ENCODE measurements around the gene CASP2.

CASP2 gene

DNA sequence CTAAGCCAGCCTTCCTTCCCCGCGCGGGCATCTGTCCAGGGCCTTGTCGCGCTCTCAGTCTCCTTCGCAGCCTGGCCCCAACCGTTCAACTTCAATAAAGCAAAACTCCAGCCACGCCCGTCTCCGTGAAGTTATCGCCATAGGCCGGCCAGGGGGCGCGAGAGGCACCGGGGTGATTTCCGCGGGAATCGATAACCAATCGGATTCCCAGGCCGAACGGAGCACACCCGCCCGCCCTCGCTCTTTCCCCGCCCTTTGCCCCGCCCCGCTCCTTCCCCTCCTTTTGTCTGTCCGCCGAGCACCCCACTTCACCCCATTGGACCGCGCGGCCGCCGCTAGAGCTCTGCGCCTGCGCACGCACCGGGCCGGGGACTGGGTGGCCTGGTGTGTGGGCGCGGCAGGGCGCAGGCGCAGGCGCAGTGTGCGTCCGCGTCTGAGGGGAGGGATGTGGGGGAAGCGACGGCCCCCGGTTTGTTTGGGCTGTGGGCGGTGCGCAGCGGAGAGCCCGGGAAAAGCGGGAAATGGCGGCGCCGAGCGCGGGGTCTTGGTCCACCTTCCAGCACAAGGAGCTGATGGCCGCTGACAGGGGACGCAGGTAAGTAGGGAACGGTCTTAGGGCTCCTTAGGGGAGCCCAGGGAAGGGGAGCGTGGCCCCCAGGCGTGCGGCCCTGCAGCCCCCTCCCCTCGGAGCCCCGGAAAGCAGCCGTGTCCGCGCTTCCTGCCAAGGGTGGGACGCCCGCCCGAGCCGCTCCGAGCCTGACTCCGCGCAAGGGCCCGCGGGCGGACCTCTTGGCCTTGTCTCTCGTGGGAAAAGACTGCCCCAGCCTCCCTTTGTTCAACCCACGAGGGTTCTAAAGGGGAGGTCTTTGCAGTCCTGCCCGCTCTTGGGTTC is at the start of gene CASP2:
Gene CASP2, plus strand, starts transcription at position 417 of the 892 bp plus-strand sequence. Its CDS starts 105 bp downstream, at position 522.
- peak; percentile 99 for DNase-seq

DNA sequence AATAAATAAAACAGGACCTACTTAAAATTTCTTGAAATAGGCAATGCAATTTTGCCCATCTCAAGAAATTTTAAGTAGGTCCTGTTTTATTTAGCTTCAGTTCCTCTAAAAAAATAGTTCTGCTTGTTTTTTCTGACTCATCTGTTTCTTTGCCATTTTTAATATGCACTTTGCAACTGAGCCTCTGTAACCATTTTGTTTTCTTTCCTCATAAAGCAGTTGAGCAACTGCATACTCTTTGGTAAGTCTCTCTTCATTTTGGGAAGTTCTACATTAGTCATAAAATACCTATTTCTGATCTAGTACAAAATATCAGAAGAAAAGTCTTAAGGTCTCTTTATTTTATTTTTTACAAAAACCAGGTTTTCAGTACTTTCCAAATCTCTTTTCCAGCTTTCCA is 48.3 kb upstream of the CASP2 start:
- DNase-seq = no peak

DNA sequence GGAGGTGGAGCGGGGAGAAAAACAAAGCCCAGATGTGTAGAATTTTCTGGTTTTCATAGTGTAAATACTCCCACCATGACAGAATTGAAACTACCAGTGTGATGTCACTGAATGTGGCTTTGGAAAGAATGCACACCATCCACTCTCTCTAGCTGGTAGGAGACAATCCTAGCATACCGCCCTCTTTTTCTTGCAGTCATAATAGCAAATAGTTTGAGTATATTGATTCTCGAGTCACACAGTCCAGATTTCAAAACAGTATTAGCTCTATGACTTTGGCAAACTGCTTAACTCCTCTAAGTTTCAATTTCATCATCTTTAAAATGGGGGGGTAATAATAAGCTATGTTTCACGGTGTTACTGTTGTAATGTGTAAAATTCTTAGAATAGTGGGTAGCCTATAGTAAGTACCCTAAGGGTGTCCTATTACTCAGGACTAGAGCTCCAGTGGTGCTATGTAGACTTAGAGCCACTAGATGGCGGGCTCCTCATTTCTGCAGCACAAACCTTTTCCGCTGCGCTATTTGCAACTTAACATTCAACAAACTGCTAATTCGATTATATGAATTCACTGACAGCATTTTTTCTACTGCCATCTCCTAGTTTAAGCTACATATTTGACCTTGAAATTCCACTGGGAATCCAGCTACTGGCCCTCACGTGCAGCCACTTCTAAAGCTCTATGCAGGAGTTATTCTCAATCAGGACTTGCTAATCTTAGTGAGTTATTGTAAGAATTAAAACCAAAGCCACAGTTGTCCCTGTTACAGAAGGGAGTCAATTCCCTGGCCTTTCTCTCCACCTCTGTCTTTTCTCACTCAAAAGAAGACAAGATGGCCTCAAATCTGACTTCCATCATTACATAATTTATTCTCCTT is 47.6 kb upstream of the CASP2 start:
- peak; percentile 80 to 87 for DNase-seq

DNA sequence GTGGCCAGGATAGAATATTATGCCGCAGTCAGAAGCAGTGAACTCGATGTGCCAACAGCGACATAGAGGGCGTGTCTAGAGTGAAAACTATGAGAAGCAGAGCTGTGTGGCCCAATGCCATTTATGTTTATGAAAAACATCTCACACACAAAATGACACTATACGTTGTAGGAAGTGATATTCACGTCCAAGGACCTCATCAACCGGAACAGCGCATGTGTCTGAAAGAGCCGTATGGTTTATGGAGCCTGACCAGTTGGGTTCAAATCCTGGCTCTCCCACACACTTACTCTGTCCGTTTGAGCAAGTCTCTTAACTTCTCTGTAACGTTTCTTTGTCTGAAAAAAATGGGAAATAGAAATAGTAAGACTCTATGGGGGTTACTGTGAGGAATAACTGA is 45.8 kb upstream of the CASP2 start:
- no peak for DNase-seq

GRCh38 chr7:143243111-143243510 is 45.0 kb upstream of the CASP2 start:
- no peak for DNase-seq

GRCh38 chr7:143243614-143244013 is 44.5 kb upstream of the CASP2 start:
- no peak for DNase-seq

GRCh38 chr7:143244321-143244720 is 43.8 kb upstream of the CASP2 start:
- DNase-seq = no peak

DNA sequence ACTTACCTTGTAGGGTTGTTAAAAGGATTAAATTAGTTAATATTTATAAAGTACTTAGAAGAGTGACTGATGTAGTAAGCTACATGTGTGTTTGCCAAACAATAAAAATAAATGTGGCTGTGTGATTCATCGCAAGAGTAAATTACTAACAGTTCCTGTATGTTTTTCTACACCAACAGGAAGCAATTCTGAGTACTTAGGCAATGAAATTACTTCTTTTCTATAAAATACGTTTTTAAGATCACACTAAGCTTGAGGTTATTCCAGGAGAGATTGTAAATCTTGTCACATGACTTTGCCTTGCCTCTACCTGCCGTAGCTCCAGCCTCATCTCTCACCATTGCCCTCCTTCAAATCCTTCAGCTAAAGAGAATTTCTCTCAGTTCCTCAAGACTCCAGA is 43.0 kb upstream of the CASP2 start:
- peak in 1 of 2 donors; percentile 18 for DNase-seq

DNA sequence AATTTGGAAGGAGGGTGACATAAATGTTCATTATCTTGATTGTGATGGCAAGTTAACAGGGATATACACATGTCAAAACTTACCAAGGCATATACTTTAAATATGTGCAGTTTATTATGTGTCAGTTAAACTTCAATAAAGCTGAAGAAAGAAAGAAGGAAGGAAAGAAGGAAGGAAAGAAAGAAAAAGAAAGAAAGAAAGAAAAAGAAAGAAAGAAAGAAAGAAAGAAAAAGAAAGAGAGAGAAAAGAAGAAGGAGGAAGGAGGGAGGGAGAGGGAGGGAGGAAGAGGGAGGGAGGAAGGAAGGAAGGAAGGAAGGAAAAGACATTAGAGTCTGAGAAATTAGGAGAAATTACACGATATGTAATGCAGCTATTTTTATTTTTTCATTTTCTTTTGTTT is 40.8 kb upstream of the CASP2 start:
- DNase-seq = no peak

GRCh38 chr7:143248761-143249354 is 39.3 kb upstream of the CASP2 start:
- DNase-seq = no peak

DNA sequence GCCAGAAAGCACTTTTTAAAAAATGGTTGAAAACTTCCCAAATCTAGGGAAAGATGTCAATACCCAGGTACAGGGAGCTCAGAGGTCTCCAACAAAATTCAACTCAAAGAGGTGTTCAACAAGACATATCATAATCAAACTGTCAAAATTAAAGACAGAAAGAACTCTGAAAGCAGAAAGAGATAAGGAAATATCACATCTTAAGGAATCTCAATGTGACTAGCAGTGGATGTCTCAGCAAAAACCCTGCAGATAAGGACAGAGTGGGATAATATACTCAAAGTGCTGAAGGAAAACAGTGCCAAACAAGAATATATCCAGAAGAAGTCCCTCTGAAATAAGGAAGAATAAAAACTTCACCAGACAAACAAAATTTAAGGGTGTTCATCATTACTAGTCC is 38.0 kb upstream of the CASP2 start:
- DNase-seq = no peak

DNA sequence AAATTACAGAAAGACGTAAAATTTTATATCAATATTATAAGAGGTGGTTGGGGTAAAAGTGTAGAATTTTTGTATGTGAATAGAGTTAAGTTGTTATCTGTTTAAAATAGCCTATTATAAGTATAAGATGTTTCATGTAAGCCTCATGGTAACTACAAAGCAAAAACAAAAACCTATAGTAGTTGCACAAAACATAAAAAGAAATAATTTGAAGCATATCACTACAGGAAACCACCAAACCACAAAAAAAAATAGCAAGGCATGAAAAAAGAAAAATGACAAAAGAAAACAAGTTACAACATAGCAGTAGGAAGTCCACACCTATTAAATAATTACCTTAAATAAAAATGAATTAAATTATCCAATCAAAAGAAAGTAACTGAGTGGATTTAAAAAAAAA is 37.3 kb upstream of the CASP2 start:
- peak in 1 of 2 donors; percentile 62 for DNase-seq

DNA sequence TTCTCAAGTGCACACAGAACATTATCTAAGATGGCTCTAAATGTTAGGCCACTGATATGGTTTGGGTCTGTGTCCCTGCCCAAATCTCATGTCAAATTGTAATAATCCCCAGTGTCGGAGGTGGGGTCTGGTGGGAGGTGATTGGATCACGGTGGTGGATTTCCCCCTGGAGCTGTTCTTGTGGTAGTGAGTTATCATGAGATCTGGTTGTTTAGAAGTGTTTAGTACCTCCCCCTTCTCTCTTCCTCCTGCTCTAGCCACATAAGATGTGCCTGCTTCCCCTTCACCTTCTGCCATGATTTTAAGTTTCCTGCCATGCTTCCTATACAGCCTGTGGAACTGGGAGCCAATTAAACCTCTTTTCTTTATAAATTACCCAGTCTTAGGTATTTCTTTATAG is 36.1 kb upstream of the CASP2 start:
- peak in 1 of 2 donors; percentile 45 for DNase-seq

- DNase-seq = peak in 1 of 2 donors; percentile 16
Observed at GRCh38 chr7:143255564-143255963, 32.6 kb upstream of the CASP2 start.

GRCh38 chr7:143256325-143256724 is 31.8 kb upstream of the CASP2 start:
- no peak for DNase-seq

- peak in 1 of 2 donors; percentile 22 for DNase-seq
Observed at GRCh38 chr7:143256932-143257331, 31.2 kb upstream of the CASP2 start.

DNA sequence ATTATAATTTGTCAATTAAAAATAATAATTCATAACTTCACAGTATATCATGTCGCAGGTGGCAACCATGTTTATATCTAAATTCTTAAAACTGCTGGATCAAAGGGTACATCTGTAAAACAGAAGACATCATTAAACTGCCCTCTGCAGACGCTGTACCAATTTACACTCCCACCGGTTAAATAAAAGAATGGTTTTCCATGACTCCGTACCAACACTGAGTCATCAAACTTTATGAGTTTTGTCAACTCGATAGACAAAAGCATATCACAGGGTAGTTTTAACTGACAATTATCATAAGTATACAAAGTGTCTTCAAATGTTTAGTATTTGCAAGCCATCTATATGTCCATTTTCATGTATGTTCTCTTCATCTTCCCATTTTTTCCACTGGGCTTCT is 30.6 kb upstream of the CASP2 start:
- no peak for DNase-seq

- DNase-seq = peak; percentile 43 to 64
Observed at GRCh38 chr7:143258831-143259230, 29.3 kb upstream of the CASP2 start.

DNA sequence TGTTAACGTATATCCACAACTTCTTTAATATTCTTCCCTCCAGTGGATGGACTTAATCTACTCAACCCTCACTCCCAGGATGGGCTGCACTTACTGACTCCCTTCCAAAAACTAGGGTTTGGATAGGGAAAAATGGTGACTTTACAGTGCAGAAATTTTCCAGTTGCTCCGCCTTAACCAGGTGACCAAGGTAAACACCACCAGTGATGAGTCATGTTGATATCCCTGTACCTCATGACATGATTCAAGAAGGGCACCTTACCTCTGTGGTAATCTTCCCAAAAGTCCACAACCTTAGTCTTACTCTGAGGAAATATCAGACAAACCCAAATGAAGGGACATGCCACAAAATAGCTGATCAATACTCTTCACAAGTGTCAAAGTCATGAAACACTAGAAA is 28.4 kb upstream of the CASP2 start:
- DNase-seq = no peak

DNA sequence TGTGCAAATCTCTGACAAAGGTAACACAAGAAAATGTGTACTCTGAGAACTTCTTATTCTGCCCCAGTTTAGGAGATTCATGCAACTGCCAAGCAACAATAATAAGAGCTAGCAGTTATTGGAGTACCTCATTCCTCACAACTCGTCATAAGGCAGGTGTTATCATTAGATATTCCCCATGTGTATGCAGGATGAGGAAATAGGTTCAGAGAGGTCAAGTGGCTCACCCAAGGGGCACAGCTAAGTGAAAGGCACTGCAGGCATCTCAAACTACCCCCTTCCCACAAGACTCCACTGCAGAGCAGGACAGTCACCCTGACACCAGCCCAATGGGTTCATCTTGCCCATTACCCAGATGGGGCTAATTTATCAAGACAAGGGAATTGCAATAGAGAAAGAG is 26.2 kb upstream of the CASP2 start:
- no peak for DNase-seq

DNA sequence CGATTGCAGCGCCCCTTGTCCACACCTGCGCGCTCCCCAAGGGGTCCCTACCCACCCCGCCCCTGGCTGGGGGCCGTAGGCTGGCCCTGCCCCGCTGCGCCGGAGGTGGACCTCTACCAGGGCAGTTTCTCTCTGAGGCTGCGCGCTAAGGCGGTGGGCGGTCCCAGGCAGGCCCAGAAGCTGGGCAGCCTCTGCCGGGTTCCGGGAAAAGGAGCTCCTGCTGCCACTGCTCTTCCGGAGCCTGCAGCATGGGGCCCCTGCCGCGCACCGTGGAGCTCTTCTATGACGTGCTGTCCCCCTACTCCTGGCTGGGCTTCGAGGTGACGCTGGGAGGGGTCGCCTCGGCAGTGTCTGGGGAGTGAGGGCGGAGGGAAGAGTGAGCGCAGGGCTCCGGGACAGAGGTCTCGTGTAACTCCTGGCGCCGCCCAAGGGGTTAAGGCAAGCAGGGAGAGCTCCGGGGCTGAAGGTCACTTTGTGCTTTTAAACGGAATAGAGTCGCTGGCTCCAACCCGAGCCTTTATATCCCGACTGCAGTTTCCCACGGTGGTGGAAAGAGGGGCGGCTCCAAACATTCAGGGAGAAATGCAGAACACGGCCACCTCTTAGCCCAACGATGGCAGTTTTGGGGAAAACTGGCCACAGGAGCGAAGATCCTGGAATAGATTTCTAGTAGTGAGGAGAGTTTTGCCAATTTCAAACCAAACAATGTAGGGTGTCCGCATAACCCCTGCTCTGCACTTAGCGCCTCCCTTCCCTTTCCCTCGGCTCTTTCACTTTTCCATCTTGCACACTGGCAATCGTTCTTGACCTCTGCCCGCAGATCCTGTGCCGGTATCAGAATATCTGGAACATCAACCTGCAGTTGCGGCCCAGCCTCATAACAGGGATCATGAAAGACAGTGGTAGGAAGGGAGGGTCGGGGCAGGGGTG is 24.6 kb upstream of the CASP2 start, which contains the start of gene GSTK1:
Gene GSTK1, plus strand, starts transcription at position 176 of the 930 bp plus-strand sequence. Its CDS starts 73 bp downstream, at position 249.
- DNase-seq = peak; percentile 90 to 91

DNA sequence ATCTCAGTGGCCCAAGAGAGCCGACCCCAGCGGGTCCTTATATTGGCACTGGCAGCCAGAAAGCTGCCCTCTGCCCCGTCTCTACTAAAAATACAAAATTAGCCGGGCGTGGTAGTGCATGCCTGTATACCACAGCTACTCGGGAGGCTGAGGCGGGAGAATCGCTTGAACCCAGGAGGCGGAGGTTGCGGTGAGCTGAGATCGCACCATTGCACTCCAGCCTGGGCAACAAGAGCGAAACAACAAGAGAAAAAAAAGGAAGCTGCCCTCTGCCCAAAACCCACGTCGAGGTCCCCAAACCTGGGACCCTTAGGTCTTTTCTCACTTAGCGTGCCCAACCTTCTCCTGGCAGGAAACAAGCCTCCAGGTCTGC is 24.0 kb upstream of the CASP2 start:
- DNase-seq = peak in 1 of 2 donors; percentile 12

All from CD4-positive, alpha-beta T cell treated with Interferon alpha-2 for 1 hour (primary cell).